ENCODE results near the gene HIVEP3. TPM values are rescaled to one million over a fixed set of nuclear protein-coding genes. Genes with fewer than 3 reads are reported as not detected.

Gene HIVEP3
- total RNA-seq, 1 donor from 2014 or later: 8.9 TPM

- TF ChIP-seq EZH2 (IDR thresholded peaks at IDR 0.05; ENCODE audit: insufficient read depth, low read length): no peak
- no peak for TF ChIP-seq CTCF (IDR thresholded peaks at IDR 0.05; ENCODE audit: insufficient read depth, low read depth, low read length)
- no peak overlapping the region for H3K4me2 ChIP-seq (ENCODE audit: low read length)
- H3K27me3 Mint-ChIP-seq (ENCODE audit: low read depth, unreplicated experiment): peaks cover 34% of the 10 kb centered on the region
- no peak for FAIRE-seq
- no peaks in the 10 kb centered on the region for H3K27me3 ChIP-seq (ENCODE audit: insufficient read depth, low read length)
- no peak overlapping the region for H3K27ac Mint-ChIP-seq (ENCODE audit: unreplicated experiment)
- H3K36me3 Mint-ChIP-seq (ENCODE audit: low read depth, unreplicated experiment): no peaks in the 10 kb centered on the region
- H3K4me1 ChIP-seq (ENCODE audit: insufficient read depth, low read length): peaks cover 2% of the 10 kb centered on the region
- no peaks in the 10 kb centered on the region for H4K20me1 ChIP-seq (ENCODE audit: insufficient read depth, low read length)
- H3K4me3 Mint-ChIP-seq (ENCODE audit: unreplicated experiment): no peak overlapping the region
- DNase-seq (ENCODE audit: low read depth): no peak
- no peak overlapping the region for H2AFZ ChIP-seq (ENCODE audit: low read depth, low read length)
- H3K9ac ChIP-seq (ENCODE audit: low read length): no peak overlapping the region
- no peak overlapping the region for H3K4me3 ChIP-seq (ENCODE audit: insufficient read depth, low read depth, low read length)
- no peaks in the 10 kb centered on the region for H3K9me3 ChIP-seq (ENCODE audit: insufficient read depth, low read depth, low read length)
- peaks cover 7% of the 10 kb centered on the region for H3K4me1 Mint-ChIP-seq (ENCODE audit: low read depth, unreplicated experiment)
- no peaks in the 10 kb centered on the region for H3K79me2 ChIP-seq (ENCODE audit: insufficient read depth, low read length)
- H3K27ac ChIP-seq (ENCODE audit: low read depth, low read length): no peak overlapping the region
- H3K36me3 ChIP-seq (ENCODE audit: insufficient read depth, low read length): no peaks in the 10 kb centered on the region
- H3K9me3 Mint-ChIP-seq (ENCODE audit: unreplicated experiment): no peaks in the 10 kb centered on the region
Measured at GRCh38 chr1:41724248-41724647, 194.5 kb downstream of the HIVEP3 start.

- Histone ChIP-seq H4K20me1 (ENCODE audit: insufficient read depth, low read length) (no peaks in the 10 kb centered on the region), H3K27me3 (ENCODE audit: insufficient read depth, low read length) (no peaks in the 10 kb centered on the region), H3K9me3 (ENCODE audit: insufficient read depth, low read depth, low read length) (no peaks in the 10 kb centered on the region), H3K36me3 (ENCODE audit: insufficient read depth, low read length) (no peaks in the 10 kb centered on the region), H2AFZ (ENCODE audit: low read depth, low read length) (no peak overlapping the region), H3K4me2 (ENCODE audit: low read length) (no peak overlapping the region), H3K4me3 (ENCODE audit: insufficient read depth, low read depth, low read length) (no peak overlapping the region), H3K27ac (ENCODE audit: low read depth, low read length) (no peak overlapping the region), H3K79me2 (ENCODE audit: insufficient read depth, low read length) (no peaks in the 10 kb centered on the region), H3K9ac (ENCODE audit: low read length) (no peak overlapping the region), H3K4me1 (ENCODE audit: insufficient read depth, low read length) (peaks cover 2% of the 10 kb centered on the region)
- Mint-ChIP-seq H3K27ac (ENCODE audit: unreplicated experiment) (no peak overlapping the region), H3K27me3 (ENCODE audit: low read depth, unreplicated experiment) (peaks cover 34% of the 10 kb centered on the region), H3K9me3 (ENCODE audit: unreplicated experiment) (peaks cover 2% of the 10 kb centered on the region), H3K4me1 (ENCODE audit: low read depth, unreplicated experiment) (peaks cover 7% of the 10 kb centered on the region), H3K4me3 (ENCODE audit: unreplicated experiment) (no peak overlapping the region), H3K36me3 (ENCODE audit: low read depth, unreplicated experiment) (no peaks in the 10 kb centered on the region)
- DNase-seq (ENCODE audit: low read depth): no peak
- TF ChIP-seq CTCF (IDR thresholded peaks at IDR 0.05; ENCODE audit: insufficient read depth, low read depth, low read length): no peak
- FAIRE-seq: no peak
Measured at GRCh38 chr1:41723786-41724185, 194.9 kb downstream of the HIVEP3 start.

- no peak for FAIRE-seq
- TF ChIP-seq EZH2 (IDR thresholded peaks at IDR 0.05; ENCODE audit: insufficient read depth, low read length) (no peak), CTCF (IDR thresholded peaks at IDR 0.05; ENCODE audit: insufficient read depth, low read depth, low read length) (no peak)
- Histone ChIP-seq H2AFZ (ENCODE audit: low read depth, low read length) (no peak overlapping the region), H3K9ac (ENCODE audit: low read length) (no peak overlapping the region), H3K4me3 (ENCODE audit: insufficient read depth, low read depth, low read length) (no peak overlapping the region), H4K20me1 (ENCODE audit: insufficient read depth, low read length) (no peaks in the 10 kb centered on the region), H3K36me3 (ENCODE audit: insufficient read depth, low read length) (no peaks in the 10 kb centered on the region), H3K4me1 (ENCODE audit: insufficient read depth, low read length) (peaks cover 2% of the 10 kb centered on the region), H3K27ac (ENCODE audit: low read depth, low read length) (no peak overlapping the region), H3K9me3 (ENCODE audit: insufficient read depth, low read depth, low read length) (no peaks in the 10 kb centered on the region), H3K4me2 (ENCODE audit: low read length) (no peak overlapping the region), H3K79me2 (ENCODE audit: insufficient read depth, low read length) (no peaks in the 10 kb centered on the region), H3K27me3 (ENCODE audit: insufficient read depth, low read length) (no peaks in the 10 kb centered on the region)
- H3K9me3 Mint-ChIP-seq (ENCODE audit: unreplicated experiment): peaks cover 4% of the 10 kb centered on the region
- peaks cover 2% of the 10 kb centered on the region for H3K36me3 Mint-ChIP-seq (ENCODE audit: low read depth, unreplicated experiment)
- peaks cover 36% of the 10 kb centered on the region for H3K27me3 Mint-ChIP-seq (ENCODE audit: low read depth, unreplicated experiment)
- DNase-seq (ENCODE audit: low read depth): no peak
- no peak overlapping the region for H3K27ac Mint-ChIP-seq (ENCODE audit: unreplicated experiment)
- peaks cover 2% of the 10 kb centered on the region for H3K4me1 Mint-ChIP-seq (ENCODE audit: low read depth, unreplicated experiment)
- H3K4me3 Mint-ChIP-seq (ENCODE audit: unreplicated experiment): no peak overlapping the region
Measured at GRCh38 chr1:41722184-41722583, 196.5 kb downstream of the HIVEP3 start.

Data from astrocyte (in vitro differentiated cells and primary cell).